CD4-positive, alpha-beta T cell treated with Interleukin-6 at 100 ng/mL for 8 hours (primary cell): ENCODE measurements around the gene ANKFN1.

Source experiments
- DNase-seq: peaks from one replicate; pipeline ENCODE4 v3.0.0-alpha.2; 2020; ENCODE audit warnings: mixed read lengths, low spot score

ANKFN1 gene

GRCh38 chr17:56177361-56177760 is 24.1 kb downstream of the ANKFN1 start:
- no peak for DNase-seq

DNA sequence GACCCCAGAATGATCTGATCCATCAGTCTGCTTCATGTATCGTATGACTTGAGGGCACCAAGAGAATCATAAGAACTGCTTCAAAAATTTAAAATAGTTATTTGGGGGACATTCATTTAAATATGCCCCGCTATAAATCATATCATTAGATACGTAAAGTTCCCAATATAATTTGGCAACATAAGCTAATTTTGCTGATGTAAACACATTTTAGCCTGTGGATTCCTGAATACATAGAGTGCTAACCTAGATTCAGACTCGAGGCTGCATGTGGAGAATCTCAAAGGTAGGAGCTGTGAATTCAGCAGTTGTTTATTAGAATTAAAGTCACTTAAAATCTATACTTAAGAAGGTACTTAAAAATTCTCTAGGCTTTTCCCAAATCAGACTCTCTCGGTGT is 24.9 kb downstream of the ANKFN1 start:
- DNase-seq: no peak

- no peak for DNase-seq
Observed at GRCh38 chr17:56182081-56182480, 28.8 kb downstream of the ANKFN1 start.

GRCh38 chr17:56184650-56185049 is 31.4 kb downstream of the ANKFN1 start:
- DNase-seq: no peak

- no peak for DNase-seq
Observed at GRCh38 chr17:56185491-56186221, 32.4 kb downstream of the ANKFN1 start.

GRCh38 chr17:56186222-56186786 is 33.0 kb downstream of the ANKFN1 start:
- DNase-seq: no peak

- DNase-seq: no peak
Observed at GRCh38 chr17:56203430-56203829, 50.2 kb downstream of the ANKFN1 start.

GRCh38 chr17:56206351-56206750 is 53.1 kb downstream of the ANKFN1 start:
- DNase-seq: no peak

DNA sequence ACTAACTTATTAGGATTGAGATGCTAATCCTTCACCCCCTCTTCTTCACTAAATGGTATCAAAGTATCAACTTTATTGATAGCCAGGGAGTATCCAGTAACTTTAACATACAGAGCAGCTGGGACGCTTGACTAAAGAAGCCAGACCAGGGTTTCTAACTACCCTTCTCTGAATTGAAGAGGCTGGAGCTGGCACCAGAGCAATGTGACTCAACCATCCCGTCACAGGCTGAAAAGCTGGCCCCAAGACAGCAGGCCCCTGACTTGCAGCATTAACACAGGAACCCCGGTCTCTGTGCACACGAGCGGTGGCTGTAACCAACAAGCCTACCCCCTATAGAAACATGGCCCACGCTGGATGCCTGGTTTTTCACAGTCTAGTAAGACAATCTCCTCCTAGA is 59.8 kb downstream of the ANKFN1 start:
- DNase-seq: no peak

DNA sequence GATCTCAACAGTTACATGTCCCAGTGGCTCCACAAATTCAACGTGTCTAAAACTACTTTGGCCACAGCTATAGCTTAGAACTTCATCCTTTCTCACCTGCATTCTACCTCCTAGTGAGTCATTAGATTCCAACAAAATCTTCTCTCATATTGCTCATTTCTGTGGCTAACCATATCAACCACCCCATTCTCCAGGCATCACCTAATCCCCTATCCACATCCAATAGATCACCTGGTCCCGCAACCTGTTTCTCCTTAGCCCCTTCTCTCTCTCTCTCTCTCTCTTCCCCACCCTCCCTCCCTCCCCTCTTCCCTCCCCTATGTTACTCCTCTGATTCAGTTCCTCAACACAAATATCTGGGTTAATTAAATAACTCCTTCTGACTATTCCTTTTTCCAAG is 64.6 kb downstream of the ANKFN1 start:
- DNase-seq: no peak

DNA sequence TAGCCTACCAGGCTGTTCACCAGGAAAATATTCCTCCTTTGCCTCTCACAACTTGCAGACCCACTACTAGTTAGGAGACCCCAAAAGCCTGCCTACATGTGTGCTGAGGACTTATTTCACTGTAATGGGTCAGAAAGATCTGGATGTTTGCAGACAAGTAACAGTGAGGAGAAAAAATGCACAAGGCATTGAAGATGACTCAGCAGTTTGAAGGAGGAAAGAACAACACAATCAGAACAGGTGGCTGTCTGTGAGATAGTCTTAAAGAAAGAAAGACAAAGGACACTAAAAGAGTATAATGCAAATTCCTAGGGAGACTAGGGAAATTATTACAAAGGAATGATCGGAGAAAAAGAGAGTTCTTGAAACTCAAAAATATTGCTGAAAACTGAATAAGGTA is 69.0 kb downstream of the ANKFN1 start:
- DNase-seq: no peak

DNA sequence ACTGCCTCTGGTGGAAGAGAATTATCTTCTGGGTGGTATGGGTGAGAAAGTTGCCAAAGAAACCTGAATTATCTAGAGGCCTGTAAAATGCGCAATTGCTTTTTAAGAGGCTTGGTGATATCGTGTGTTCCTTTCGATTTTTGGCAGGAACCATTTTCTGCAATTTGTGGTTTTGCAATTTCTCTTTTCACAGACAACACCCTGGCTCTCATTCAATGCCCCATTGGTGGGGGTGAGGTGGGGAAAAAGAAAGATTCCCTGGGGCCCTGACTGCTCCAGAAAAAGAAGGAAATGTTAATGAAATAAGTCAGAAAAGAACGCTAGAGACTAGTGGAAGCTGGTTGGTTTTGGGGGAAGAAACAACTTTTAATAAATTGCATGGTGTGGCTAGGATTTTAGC is 77.4 kb downstream of the ANKFN1 start:
- DNase-seq: no peak

DNA sequence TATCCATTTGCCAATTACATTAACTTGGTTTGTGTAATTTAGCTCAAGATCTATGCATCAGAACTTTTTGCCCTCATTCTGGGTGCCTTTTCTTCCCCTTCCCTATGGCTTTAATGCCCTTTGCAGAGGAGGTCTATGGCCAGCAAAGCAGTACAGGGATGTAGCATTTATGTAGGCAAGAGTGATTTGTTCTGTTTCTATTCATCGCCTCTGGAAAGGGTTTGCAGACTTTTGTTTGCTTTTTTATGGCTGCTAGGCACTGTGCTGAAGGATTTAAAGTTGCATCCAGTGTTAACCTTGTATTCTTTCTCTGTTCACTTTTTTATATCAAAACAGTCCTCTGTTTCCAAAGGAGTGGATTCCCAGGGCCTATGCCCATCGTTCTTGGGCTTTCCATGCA is 78.0 kb downstream of the ANKFN1 start:
- DNase-seq: no peak

GRCh38 chr17:56231693-56232092 is 78.4 kb downstream of the ANKFN1 start:
- DNase-seq: no peak

DNA sequence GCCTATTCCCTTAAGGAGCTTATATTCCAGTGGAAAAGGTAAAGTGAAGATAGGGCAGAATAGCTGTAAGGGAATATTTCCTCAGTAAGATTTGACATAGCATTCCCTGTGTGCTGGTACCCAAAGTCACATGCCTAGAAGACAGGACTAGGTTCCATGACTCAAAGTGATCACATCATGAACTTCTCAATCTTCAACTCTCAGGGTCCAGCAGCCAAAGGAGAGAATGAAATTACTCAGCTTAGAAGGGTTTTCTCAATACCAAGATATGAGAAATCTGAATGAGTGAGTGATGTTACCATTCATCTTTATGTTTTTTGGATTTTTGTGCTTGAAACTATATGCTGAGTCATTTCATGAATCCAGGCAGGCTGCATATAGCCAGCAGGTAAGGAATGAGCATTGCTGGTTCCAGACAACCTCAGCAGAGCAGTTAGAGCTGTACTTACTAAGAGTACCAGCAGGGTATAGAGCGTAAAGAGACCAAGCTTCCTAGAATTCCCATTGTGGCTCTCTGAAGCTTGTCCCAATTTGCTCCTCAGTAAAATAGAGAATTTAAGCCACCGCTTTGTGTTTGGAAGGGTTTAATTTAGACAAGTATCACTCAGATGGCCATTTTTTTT is 91.1 kb downstream of the ANKFN1 start:
- no peak for DNase-seq

DNA sequence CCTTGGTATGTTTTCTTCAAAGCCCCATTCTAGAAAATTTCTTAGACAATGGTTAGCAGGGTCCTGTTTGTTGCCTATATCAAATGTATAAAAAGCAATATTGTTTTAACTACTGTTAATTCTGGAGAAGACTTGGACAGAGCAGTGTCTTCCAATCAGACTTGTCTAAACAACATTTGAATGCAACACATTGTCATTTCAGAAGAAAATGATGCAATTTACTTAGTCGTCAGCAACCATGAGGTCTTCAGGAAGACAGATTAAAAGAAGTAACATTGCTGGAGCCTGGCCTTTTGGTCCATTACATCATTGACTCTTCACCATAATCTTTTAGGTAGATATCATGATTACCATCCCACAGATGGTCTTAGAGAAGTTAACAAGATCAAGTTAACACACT is 94.5 kb downstream of the ANKFN1 start:
- DNase-seq: no peak

DNA sequence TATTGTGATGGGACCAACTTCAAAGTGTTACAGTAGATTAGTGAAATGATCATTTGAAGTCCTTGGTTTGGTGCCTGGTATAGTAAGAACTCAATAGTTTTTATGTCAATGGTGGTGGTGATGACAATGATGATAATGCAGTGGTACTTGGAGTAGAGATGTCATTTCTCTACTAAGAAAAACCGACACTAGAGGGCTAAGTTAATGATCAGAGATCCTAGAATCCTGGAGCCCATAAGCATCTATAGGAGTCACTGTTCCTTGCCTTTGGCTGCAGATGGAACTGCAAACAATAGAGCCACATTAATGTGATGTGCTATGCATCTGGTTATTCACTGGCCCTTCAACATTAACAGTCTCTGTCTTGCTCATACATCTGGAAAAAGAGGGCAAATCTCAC is 103.8 kb downstream of the ANKFN1 start:
- DNase-seq: no peak

DNA sequence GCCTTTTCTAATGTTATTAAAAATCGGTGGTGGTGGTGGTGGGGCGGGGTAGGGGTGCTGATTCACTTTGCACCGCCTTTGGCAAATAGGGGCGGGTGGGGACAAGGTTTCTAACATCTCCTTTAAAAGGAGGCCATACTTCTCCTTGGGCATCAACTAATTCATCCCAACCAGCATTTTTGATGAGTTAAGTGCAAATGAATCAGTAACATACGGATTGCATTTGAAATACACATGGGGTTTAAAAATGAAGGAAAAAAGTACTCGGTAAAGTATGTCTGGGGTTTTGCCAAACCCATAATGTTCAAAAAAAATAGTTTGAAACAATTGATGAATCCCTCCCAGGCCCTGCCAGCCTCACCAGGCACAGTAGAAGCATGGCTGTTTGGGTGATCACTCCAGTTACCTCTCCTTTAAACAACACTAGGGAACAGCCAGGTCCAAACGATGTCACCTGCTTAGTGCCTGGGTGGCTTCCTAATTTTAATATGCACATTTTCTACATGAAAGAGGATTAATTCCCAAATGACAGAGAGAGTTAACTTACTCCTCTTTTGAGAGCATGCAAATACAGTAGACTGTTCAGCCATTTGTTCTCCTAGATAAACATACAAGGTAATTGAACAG is 107.2 kb downstream of the ANKFN1 start:
- no peak for DNase-seq

DNA sequence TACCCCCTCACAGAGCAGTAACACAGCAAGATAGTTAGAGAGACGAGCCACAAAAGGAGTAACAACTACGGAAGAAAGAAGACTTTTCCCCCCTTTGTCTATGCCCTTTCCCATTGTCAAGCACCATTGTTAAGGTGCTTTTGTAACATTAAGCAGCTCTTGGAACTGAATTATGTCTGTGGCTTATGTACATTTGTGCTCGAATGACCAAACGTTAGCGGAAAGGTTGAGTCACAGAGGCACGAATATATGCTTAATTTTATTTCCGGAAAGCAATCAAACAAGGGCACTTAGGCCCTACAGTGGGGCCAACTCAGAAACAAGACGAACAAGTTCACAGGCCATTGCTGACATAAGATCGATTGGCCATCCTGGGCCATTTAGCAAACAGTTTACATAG is 109.5 kb downstream of the ANKFN1 start:
- DNase-seq: no peak

GRCh38 chr17:56269556-56270389 is 116.5 kb downstream of the ANKFN1 start:
- DNase-seq: no peak

GRCh38 chr17:56274491-56274890 is 121.2 kb downstream of the ANKFN1 start:
- DNase-seq: no peak

- no peak for DNase-seq
Observed at GRCh38 chr17:56284482-56284881, 131.2 kb downstream of the ANKFN1 start.
